HL-60/S4 (cell line): ENCODE results near the gene AGAP1.

Source experiments
- in situ Hi-C: fragments of 300-500 bp; cut with MboI; formaldehyde crosslinking; loops from 2 replicates; pipeline ENCODE4 v1.14.3; 2022; ENCODE audit warnings: low sequenced_read_pairs

Gene AGAP1

GRCh38 chr2:235746257-235746934 is 252.6 kb downstream of the AGAP1 start:
- in situ Hi-C loops = loop anchor here (25.0 kb wide), 1 partner anchor 609 kb away; no protein-coding TSS in a partner anchor

GRCh38 chr2:235747001-235747785 is 253.3 kb downstream of the AGAP1 start:
- in situ Hi-C loops = loop anchor here (25.0 kb wide), 1 partner anchor 610 kb away; no protein-coding TSS in a partner anchor

GRCh38 chr2:235747786-235748091 is 253.9 kb downstream of the AGAP1 start:
- in situ Hi-C loops = loop anchor here (25.0 kb wide), 1 partner anchor 610 kb away; no protein-coding TSS in a partner anchor

- in situ Hi-C loops = loop anchor here (25.0 kb wide), 1 partner anchor 612 kb away; no protein-coding TSS in a partner anchor
Observed at GRCh38 chr2:235749121-235749770, 255.4 kb downstream of the AGAP1 start.

GRCh38 chr2:235749771-235750160 is 255.9 kb downstream of the AGAP1 start:
- in situ Hi-C loops = loop anchor here (25.0 kb wide), 1 partner anchor 612 kb away; no protein-coding TSS in a partner anchor

- in situ Hi-C loops = no loop called here
Observed at GRCh38 chr2:235752846-235753245, 259.0 kb downstream of the AGAP1 start.

- in situ Hi-C loops = no loop called here
Observed at GRCh38 chr2:235754357-235755207, 260.7 kb downstream of the AGAP1 start.

GRCh38 chr2:235756491-235756890 is 262.6 kb downstream of the AGAP1 start:
- in situ Hi-C loops = no loop called here

GRCh38 chr2:235757212-235757611 is 263.4 kb downstream of the AGAP1 start:
- in situ Hi-C loops = no loop called here

- in situ Hi-C loops = no loop called here
Observed at GRCh38 chr2:235757640-235758039, 263.8 kb downstream of the AGAP1 start.

- in situ Hi-C loops = loop anchor here (10.0 kb wide), 1 partner anchor 422 kb away; no protein-coding TSS in a partner anchor
Observed at GRCh38 chr2:235762832-235763598, 269.2 kb downstream of the AGAP1 start.

GRCh38 chr2:235763816-235764215 is 270.0 kb downstream of the AGAP1 start:
- in situ Hi-C loops = loop anchor here (10.0 kb wide), 1 partner anchor 421 kb away; no protein-coding TSS in a partner anchor

GRCh38 chr2:235764478-235764877 is 270.6 kb downstream of the AGAP1 start:
- in situ Hi-C loops = loop anchor here (10.0 kb wide), 1 partner anchor 420 kb away; no protein-coding TSS in a partner anchor

GRCh38 chr2:235765181-235765820 is 271.5 kb downstream of the AGAP1 start:
- in situ Hi-C loops = loop anchor here (10.0 kb wide), 1 partner anchor 420 kb away; no protein-coding TSS in a partner anchor

- in situ Hi-C loops = loop anchor here (10.0 kb wide), 1 partner anchor 419 kb away; no protein-coding TSS in a partner anchor
Observed at GRCh38 chr2:235766278-235766677, 272.4 kb downstream of the AGAP1 start.

- in situ Hi-C loops = loop anchor here (10.0 kb wide), 1 partner anchor 416 kb away; no protein-coding TSS in a partner anchor
Observed at GRCh38 chr2:235768606-235769005, 274.8 kb downstream of the AGAP1 start.

- in situ Hi-C loops = loop anchor here (10.0 kb wide), 1 partner anchor 416 kb away; no protein-coding TSS in a partner anchor
Observed at GRCh38 chr2:235769046-235769445, 275.2 kb downstream of the AGAP1 start.

GRCh38 chr2:235770909-235771820 is 277.3 kb downstream of the AGAP1 start:
- in situ Hi-C loops = no loop called here
